ENCODE results near the gene ZNF813.
"Not testable (repeated sequence)": the region's sequence is repeated elsewhere in the genome, so short reads cannot be mapped to it uniquely, and the experiment has no call there.

DNA sequence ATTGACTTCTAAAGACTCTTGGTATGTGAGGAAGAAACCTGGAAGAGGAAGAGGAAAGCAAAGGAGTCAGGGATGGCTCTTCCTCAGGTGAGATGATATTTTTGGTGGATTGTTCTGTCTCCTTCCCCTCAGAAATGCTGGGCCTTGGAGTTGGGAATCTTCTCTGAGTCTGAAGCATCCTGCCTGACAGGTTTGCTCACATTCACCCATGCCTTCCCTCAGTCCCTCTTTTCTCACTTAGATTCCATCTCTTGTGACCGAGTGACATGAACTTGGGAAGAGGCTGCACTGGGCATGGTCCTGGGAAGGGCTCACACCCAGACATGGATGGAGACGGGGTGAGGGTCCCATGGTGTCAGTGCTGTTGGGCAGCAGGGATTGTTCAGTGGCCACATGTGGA is 16.2 kb downstream of the ZNF813 start:
- TF ChIP-seq POLR2A (IDR thresholded peaks at IDR 0.05; ENCODE audit: low read length); JUNB (IDR thresholded peaks at IDR 0.05); CHD2 (IDR thresholded peaks at IDR 0.05; ENCODE audit: low read length, partially characterized antibody); RCOR1 (IDR thresholded peaks at IDR 0.05; ENCODE audit: low read depth, low read length); NPAS2 (CRISPR knock-in tag; IDR thresholded peaks at IDR 0.05; ENCODE audit: borderline replicate concordance); CEBPB (IDR thresholded peaks at IDR 0.05): not testable (repeated sequence)
- TF ChIP-seq, protein P1, sequence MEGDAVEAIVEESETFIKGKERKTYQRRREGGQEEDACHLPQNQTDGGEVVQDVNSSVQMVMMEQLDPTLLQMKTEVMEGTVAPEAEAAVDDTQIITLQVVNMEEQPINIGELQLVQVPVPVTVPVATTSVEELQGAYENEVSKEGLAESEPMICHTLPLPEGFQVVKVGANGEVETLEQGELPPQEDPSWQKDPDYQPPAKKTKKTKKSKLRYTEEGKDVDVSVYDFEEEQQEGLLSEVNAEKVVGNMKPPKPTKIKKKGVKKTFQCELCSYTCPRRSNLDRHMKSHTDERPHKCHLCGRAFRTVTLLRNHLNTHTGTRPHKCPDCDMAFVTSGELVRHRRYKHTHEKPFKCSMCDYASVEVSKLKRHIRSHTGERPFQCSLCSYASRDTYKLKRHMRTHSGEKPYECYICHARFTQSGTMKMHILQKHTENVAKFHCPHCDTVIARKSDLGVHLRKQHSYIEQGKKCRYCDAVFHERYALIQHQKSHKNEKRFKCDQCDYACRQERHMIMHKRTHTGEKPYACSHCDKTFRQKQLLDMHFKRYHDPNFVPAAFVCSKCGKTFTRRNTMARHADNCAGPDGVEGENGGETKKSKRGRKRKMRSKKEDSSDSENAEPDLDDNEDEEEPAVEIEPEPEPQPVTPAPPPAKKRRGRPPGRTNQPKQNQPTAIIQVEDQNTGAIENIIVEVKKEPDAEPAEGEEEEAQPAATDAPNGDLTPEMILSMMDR (IDR thresholded peaks at IDR 0.05) = not testable (repeated sequence)
- TF ChIP-seq, protein P2, sequence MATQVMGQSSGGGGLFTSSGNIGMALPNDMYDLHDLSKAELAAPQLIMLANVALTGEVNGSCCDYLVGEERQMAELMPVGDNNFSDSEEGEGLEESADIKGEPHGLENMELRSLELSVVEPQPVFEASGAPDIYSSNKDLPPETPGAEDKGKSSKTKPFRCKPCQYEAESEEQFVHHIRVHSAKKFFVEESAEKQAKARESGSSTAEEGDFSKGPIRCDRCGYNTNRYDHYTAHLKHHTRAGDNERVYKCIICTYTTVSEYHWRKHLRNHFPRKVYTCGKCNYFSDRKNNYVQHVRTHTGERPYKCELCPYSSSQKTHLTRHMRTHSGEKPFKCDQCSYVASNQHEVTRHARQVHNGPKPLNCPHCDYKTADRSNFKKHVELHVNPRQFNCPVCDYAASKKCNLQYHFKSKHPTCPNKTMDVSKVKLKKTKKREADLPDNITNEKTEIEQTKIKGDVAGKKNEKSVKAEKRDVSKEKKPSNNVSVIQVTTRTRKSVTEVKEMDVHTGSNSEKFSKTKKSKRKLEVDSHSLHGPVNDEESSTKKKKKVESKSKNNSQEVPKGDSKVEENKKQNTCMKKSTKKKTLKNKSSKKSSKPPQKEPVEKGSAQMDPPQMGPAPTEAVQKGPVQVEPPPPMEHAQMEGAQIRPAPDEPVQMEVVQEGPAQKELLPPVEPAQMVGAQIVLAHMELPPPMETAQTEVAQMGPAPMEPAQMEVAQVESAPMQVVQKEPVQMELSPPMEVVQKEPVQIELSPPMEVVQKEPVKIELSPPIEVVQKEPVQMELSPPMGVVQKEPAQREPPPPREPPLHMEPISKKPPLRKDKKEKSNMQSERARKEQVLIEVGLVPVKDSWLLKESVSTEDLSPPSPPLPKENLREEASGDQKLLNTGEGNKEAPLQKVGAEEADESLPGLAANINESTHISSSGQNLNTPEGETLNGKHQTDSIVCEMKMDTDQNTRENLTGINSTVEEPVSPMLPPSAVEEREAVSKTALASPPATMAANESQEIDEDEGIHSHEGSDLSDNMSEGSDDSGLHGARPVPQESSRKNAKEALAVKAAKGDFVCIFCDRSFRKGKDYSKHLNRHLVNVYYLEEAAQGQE (IDR thresholded peaks at IDR 0.05) = not testable (repeated sequence)
- TF ChIP-seq, protein P3, sequence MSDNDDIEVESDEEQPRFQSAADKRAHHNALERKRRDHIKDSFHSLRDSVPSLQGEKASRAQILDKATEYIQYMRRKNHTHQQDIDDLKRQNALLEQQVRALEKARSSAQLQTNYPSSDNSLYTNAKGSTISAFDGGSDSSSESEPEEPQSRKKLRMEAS (IDR thresholded peaks at IDR 0.05) = not testable (repeated sequence)
- TF ChIP-seq, protein P4, sequence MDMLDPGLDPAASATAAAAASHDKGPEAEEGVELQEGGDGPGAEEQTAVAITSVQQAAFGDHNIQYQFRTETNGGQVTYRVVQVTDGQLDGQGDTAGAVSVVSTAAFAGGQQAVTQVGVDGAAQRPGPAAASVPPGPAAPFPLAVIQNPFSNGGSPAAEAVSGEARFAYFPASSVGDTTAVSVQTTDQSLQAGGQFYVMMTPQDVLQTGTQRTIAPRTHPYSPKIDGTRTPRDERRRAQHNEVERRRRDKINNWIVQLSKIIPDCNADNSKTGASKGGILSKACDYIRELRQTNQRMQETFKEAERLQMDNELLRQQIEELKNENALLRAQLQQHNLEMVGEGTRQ (IDR thresholded peaks at IDR 0.05) = not testable (repeated sequence)
